Kidney (tissue), 14 donors: ENCODE measurements around the gene CPT1A. TPM values are rescaled to one million over a fixed set of nuclear protein-coding genes. Genes with fewer than 3 reads are reported as not detected.
A peak's percentile ranks its signal among the peaks of the same experiment; 100 is the strongest.

Source experiments
- DNase-seq, 5 donors: peaks; one replicate each; pipeline ENCODE4 v3.0.0-alpha.2; 2013 to 2020
- FAIRE-seq: peaks from 2 replicates; lab custom pipeline; 2012; peaks lifted over from hg19 to GRCh38; lab: Jason Lieb, UNC
- H3K27ac ChIP-seq, 2 donors: one replicate each; pipeline ENCODE4 v1.7.0; 2013; ENCODE audit warnings: low read depth in 2 of 2, low read length in 2 of 2, inconsistent platforms in 1 of 2
- H3K27me3 ChIP-seq: one replicate; pipeline ENCODE4 v1.7.1; 2013; ENCODE audit warnings: low read length, inconsistent platforms; ENCODE audit not compliant: control insufficient read depth, insufficient read depth
- H3K36me3 ChIP-seq, 3 donors: one replicate each; pipeline versions ENCODE4 v1.7.0 to v1.7.1; 2013; ENCODE audit warnings: low read length in 3 of 3, control low read depth in 1 of 3, inconsistent platforms in 1 of 3; ENCODE audit not compliant: insufficient read depth in 3 of 3, control insufficient read depth in 2 of 3
- H3K4me1 ChIP-seq, 3 donors: one replicate each; pipeline versions ENCODE4 v1.7.0 to v1.7.1; 2013; ENCODE audit warnings: low read length in 3 of 3, inconsistent platforms in 1 of 3, low read depth in 1 of 3; ENCODE audit not compliant: control insufficient read depth in 2 of 3, insufficient read depth in 2 of 3
- H3K4me3 ChIP-seq, 3 donors: one replicate each; pipeline versions ENCODE4 v1.7.0 to v1.8.1; 2013; ENCODE audit warnings: low read length in 3 of 3, control low read depth in 1 of 3, inconsistent platforms in 1 of 3
- H3K9ac ChIP-seq, 3 donors: one replicate each; pipeline versions ENCODE4 v1.7.0 to v1.7.1; 2013; ENCODE audit warnings: low read length in 3 of 3, control low read depth in 1 of 3, inconsistent platforms in 1 of 3
- H3K9me3 ChIP-seq, 3 donors: one replicate each; pipeline versions ENCODE4 v1.7.0 to v1.7.1; 2013; ENCODE audit warnings: low read length in 3 of 3, control low read depth in 1 of 3, inconsistent platforms in 1 of 3; ENCODE audit not compliant: control insufficient read depth in 2 of 3, insufficient read depth in 1 of 3
- CTCF ChIP-seq: IDR thresholded peaks from 3 replicates; pipeline ENCODE4 v1.5.1; 2012; ENCODE audit warnings: mild to moderate bottlenecking, moderate library complexity, borderline replicate concordance; ENCODE audit not compliant: insufficient read depth; ENCODE audit errors: extremely low read depth
- intact Hi-C: fragments of 100-400 bp; cut with DNase I; formaldehyde crosslinking; loops from one replicate; pipeline ENCODE4 v1.11.1; 2022
- polyA plus RNA-seq: library from polyadenylated mRNA; stranded (reverse); fragments of 350-450 nt; fragmentation: Illumina TruSeq; extraction: RNeasy Lipid Tissue Mini Kit (QIAGEN cat#74804); gene quantifications from one replicate; pipeline ENCODE4 v1.2.3, GENCODE V29; 2014; ENCODE audit warnings: low read depth, low replicate concordance; ENCODE audit not compliant: insufficient read depth
- total RNA-seq: library from RNA; stranded (reverse); fragmentation: NEBNext Ultra II Directional; extraction: Animal tissue kit (Norgen Biotek cat#: 25700); gene quantifications from one replicate; pipeline ENCODE4 v1.2.1, GENCODE V29; 2021
- donor health status: control.
- donor health status: control.
- donor health status: control.
- donor health status: control.
- donor health status: control.
- donor health status: DM: yes; HTN: yes; CAD: no.
- donor health status: Normal renal cell carcinoma (clear cell type).

CPT1A gene
- total and polyA plus RNA-seq, 2 donors from 2014 or later = 51.3 to 61.5 TPM

DNA sequence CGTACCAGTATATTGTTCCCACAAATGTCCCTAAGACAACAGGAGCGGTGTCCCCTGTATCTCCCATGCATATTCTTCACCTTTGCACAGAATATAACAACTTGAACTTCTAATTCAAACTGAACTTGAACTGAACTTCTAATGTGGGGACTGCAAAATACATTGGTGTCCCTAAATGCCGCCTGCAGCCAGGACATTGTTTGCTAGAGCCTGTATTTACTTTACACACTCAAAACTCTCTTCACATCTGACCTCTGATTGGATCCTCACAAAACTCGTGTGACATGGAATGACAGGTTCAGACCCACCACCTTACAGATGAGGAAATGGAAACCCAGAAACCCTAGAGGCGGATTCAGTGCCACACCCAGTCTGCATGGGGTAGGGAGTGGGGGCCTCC, 6.4 kb downstream of the CPT1A start:
- Histone ChIP-seq H3K36me3 (no peaks in the 10 kb centered on the region), H3K4me1 (peaks cover 0 to 46% (median 34%) of the 10 kb centered on the region in 3 donors), H3K27me3 (no peaks in the 10 kb centered on the region), H3K4me3 (no peak overlapping the region), H3K9ac (no peak overlapping the region), H3K9me3 (no peaks in the 10 kb centered on the region), H3K27ac (peak overlapping the region in 1 of 2 donors; percentile 24)
- intact Hi-C loops = no loop called here
- no peak for TF ChIP-seq CTCF
- FAIRE-seq (no peak), DNase-seq (no peak)

GRCh38 chr11:68832476-68833181, 9.1 kb downstream of the CPT1A start:
- Histone ChIP-seq H3K9ac (peak overlapping the region in 1 of 3 donors; percentile 15), H3K9me3 (no peaks in the 10 kb centered on the region), H3K4me1 (peaks cover 0 to 39% (median 12%) of the 10 kb centered on the region in 3 donors), H3K36me3 (no peaks in the 10 kb centered on the region), H3K4me3 (no peak overlapping the region), H3K27ac (no peak overlapping the region), H3K27me3 (no peaks in the 10 kb centered on the region)
- FAIRE-seq = no peak
- intact Hi-C loops = no loop called here
- no peak for DNase-seq
- no peak for TF ChIP-seq CTCF

DNA sequence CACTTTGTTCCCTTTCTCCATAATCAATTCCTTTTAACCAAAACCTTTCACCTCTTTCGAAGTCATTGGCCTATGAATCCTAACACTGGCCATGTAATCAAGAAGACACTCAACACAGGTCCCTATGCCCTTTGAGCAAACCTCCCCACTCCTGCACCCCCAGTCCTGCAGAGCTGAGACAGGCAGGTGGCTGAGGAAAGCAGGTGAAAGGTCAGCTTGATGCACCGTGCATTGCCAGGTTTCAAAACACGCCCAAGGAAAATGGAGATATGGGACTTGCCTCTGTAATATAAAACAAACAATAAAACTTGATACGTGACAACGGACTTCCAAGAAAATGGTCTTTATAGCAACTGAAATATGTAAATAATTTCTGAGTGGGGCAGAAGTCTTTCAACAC, 10.6 kb downstream of the CPT1A start:
- no peak for DNase-seq

More for the DNA sequence above, 10.6 kb downstream of the CPT1A start:
- H3K4me3 ChIP-seq = no peak overlapping the region
- H3K9me3 ChIP-seq = no peaks in the 10 kb centered on the region
- no peaks in the 10 kb centered on the region for H3K27me3 ChIP-seq
- H3K27ac ChIP-seq = peak overlapping the region in 1 of 2 donors; percentile 34
- no peak overlapping the region for H3K9ac ChIP-seq
- no peak for FAIRE-seq
- TF ChIP-seq CTCF = no peak
- H3K4me1 ChIP-seq = peaks cover 0 to 28% (median 7%) of the 10 kb centered on the region in 3 donors
- no peaks in the 10 kb centered on the region for H3K36me3 ChIP-seq
- intact Hi-C loops = no loop called here
